ENCODE results near the gene MT2A.
A peak's percentile ranks its signal among the peaks of the same experiment; 100 is the strongest.

Gene MT2A

DNA sequence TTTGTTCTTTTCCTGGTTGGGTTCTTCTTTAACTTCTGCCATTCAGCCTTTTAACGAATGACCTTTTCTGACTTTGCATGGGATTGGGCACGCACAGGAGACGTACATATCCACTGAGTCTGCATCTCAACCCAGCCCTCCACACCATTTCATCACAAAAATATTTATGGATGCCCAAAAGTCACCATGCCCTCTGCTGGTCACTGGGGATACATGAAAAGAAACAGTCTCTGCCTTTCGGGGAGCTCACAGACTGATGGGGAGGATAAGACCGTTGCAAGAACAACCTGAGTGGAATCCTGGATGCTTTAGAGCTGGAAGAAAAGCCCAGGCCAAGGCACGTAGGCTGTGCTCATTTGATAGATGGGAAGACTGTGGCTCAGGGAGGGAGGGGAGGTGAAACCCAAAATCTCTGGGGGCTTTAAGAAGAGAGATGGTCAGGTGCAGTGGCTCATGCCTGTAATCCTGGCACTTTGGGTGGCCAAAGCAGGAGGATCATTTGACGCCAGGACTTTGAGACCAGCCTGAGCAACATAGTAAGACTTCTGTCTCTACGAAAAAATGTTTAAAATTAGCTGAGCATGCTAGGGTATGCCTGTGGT, 7.9 kb upstream of the MT2A start:
- no peak for DNase-seq (ENCODE audit: insufficient read length, low spot score)
- TF ChIP-seq, protein P1, sequence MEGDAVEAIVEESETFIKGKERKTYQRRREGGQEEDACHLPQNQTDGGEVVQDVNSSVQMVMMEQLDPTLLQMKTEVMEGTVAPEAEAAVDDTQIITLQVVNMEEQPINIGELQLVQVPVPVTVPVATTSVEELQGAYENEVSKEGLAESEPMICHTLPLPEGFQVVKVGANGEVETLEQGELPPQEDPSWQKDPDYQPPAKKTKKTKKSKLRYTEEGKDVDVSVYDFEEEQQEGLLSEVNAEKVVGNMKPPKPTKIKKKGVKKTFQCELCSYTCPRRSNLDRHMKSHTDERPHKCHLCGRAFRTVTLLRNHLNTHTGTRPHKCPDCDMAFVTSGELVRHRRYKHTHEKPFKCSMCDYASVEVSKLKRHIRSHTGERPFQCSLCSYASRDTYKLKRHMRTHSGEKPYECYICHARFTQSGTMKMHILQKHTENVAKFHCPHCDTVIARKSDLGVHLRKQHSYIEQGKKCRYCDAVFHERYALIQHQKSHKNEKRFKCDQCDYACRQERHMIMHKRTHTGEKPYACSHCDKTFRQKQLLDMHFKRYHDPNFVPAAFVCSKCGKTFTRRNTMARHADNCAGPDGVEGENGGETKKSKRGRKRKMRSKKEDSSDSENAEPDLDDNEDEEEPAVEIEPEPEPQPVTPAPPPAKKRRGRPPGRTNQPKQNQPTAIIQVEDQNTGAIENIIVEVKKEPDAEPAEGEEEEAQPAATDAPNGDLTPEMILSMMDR (IDR thresholded peaks at IDR 0.05; ENCODE audit: insufficient read depth, missing control alignments) = peak; percentile 65
- FAIRE-seq = no peak

DNA sequence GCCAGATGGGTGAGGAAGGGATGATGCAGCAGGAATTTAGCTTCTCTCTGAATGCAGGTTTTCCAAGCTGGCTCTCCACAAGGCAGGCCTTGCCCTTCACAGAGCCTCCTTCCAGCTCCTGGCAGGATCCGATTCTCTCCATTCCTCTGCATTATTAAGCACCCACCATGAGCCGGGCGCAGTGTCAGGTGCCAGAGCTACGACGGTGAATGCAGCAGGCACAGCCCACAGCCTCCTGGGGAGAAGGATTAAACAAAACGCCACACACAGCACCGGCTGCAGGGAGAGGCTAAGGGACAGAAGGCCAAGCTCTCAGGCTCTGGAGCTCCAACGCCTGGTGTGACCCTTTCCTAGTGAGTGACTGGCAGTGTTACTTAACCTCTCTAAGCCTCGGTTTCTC, 7.1 kb upstream of the MT2A start:
- DNase-seq (ENCODE audit: insufficient read length, low spot score) = no peak
- TF ChIP-seq, protein P1 (IDR thresholded peaks at IDR 0.05; ENCODE audit: insufficient read depth, missing control alignments) = no peak
- FAIRE-seq = no peak

DNA sequence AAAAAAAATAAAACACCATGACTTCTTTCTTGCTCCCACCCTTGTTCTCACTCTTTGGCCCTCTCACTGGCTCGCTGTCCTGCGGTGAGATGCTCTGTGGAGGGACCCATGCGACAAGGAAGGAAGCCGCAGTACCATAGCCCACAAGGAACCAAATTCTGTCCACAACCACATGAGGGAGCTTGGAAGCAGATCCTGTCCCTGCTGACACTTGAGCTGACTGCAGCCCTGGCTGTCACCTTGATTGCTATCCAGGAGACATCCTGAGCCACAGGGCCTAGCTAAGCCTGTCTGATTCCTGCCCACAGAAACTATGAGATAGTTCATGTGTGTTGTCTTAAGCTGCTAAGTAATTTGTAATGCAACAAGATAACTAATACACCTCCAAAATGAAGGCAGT, 4.8 kb upstream of the MT2A start:
- DNase-seq (ENCODE audit: insufficient read length, low spot score) = no peak
- TF ChIP-seq, protein P1 (IDR thresholded peaks at IDR 0.05; ENCODE audit: insufficient read depth, missing control alignments) = peak; percentile 49
- FAIRE-seq = no peak

DNA sequence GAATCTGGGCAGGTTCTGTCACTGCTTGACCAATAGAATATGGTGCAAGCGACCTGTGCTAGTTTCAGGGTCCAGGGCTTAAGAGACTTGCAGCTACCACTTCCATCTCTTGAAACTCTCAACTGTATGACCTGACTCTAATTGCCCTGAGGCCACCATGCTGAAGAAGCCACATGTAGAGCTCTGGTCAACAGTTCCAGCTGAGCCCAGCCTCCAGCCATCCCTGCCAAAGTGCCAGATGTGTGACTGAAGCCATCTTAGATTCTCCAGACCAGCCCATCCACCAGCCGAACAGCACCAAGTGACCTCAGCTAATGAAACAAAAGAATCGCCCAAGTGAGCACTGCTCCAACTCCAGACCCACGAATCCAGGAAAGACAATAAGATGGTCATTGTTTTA, 3.4 kb upstream of the MT2A start:
- DNase-seq (ENCODE audit: insufficient read length, low spot score) (no peak), FAIRE-seq (no peak)
- TF ChIP-seq, protein P1 (IDR thresholded peaks at IDR 0.05; ENCODE audit: insufficient read depth, missing control alignments) = no peak

DNA sequence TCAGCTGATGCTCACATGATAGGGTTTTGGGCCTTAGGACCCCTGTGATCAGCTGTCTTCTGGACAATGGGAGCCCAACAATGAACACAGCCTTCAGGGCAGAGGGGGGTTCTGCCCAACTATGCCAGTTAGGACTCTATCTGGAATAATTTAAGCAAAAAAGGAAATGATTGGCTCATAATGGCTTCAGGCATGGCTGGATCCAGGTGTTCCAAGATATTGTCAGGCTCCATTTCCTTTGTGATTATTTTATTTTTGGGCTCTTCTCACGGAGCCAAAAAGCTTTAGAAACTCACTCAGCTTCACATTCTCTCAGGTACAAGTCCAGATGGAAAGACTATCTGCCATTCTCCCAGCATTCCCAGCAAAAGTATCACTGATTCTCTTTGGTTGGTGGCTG, 2.9 kb upstream of the MT2A start:
- TF ChIP-seq, protein P1 (IDR thresholded peaks at IDR 0.05; ENCODE audit: insufficient read depth, missing control alignments) = no peak
- no peak for DNase-seq (ENCODE audit: insufficient read length, low spot score)
- FAIRE-seq = no peak

DNA sequence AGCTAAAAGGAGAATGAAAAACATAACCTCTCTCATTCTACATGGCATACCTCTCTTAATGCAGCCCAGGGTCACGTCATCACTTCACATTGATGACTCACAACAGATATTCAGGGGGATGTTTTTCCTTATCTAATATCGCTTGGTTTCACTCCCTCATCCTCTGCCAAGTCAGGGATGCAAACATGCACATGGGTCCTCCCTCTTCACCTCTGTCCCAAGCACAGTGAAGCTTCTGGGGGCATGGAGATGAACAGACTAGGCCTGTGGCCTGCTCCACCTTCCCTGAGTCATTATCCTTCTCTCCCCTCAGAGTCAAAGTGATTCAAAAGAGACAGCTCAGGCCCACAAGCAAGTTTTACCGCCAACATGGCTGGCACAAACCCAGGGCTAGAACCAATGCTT, 2.3 kb upstream of the MT2A start:
- TF ChIP-seq, protein P1 (IDR thresholded peaks at IDR 0.05; ENCODE audit: insufficient read depth, missing control alignments) = no peak
- DNase-seq (ENCODE audit: insufficient read length, low spot score) = no peak
- FAIRE-seq = no peak

DNA sequence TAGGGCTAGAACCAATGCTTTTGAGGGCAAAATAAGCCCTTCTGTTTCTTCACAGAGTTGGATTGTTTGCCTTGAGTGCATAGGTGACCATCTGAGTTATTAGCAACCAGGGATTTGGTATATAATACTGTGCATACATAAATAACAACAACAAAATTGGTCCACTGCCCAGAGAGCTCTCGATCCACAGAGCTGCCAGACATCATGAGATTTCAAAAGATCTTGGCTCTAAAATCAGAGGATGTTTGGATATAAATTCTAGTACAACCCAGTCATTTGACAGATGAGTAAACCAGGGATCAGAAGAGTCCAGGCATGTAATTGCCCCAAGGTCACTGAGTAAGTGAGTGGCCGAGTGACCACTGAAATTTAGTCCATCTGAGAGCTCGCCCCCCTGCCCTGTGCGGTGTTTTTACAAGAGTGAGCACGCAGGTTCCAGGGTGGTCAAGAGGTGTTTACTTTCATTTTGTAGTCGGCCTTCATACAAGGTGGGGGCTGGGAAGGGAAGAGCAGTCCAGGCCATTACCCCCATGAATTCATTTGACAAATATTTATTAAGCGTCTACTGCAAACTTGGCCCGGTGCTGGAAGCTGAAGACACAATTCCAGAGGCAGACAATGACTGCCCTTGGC, 1.8 kb upstream of the MT2A start:
- FAIRE-seq (no peak), DNase-seq (ENCODE audit: insufficient read length, low spot score) (no peak)
- TF ChIP-seq, protein P1 (IDR thresholded peaks at IDR 0.05; ENCODE audit: insufficient read depth, missing control alignments) = no peak

Measured in D721Med (cell line).